Cardiac muscle cell (in vitro differentiated cells and primary cell): ENCODE results near the gene GAGE12J. TPM values are rescaled to one million over a fixed set of nuclear protein-coding genes. Genes with fewer than 3 reads are reported as not detected.
"Not testable (repeated sequence)": the region's sequence is repeated elsewhere in the genome, so short reads cannot be mapped to it uniquely, and the experiment has no call there.

Source experiments
- DNase-seq, 2 donors: peaks; one replicate each; pipeline versions ENCODE4 v3.0.0 to v3.0.0-alpha.2; 2010 to 2017; ENCODE audit warnings: low read depth in 1 of 2, low spot score in 1 of 2
- H3K27ac ChIP-seq: fragments of 200-600 bp; sonication (generic); 2 replicates; pipeline ENCODE4 v1.5.1; 2016
- H3K27me3 ChIP-seq: fragments of 200-600 bp; sonication (generic); 2 replicates; pipeline ENCODE4 v1.6.0; 2016; ENCODE audit warnings: control low read depth
- H3K36me3 ChIP-seq: fragments of 200-600 bp; sonication (generic); 2 replicates; pipeline ENCODE4 v1.5.1; 2016; ENCODE audit warnings: control low read depth
- H3K4me1 ChIP-seq: fragments of 200-600 bp; sonication (generic); 2 replicates; pipeline ENCODE4 v1.8.1; 2017; ENCODE audit warnings: low read depth, mild to moderate bottlenecking, mixed run types
- H3K4me3 ChIP-seq: fragments of 200-600 bp; sonication (generic); 2 replicates; pipeline ENCODE4 v1.5.1; 2016; ENCODE audit warnings: mild to moderate bottlenecking
- H3K9me3 ChIP-seq: fragments of 200-600 bp; sonication (generic); 2 replicates; pipeline ENCODE4 v1.5.1; 2017; ENCODE audit warnings: low read depth, mild to moderate bottlenecking, control low read depth
- CTCF ChIP-seq: IDR thresholded peaks from 2 replicates; pipeline ENCODE4 v1.5.1; 2012; ENCODE audit warnings: low read depth, mild to moderate bottlenecking, low read length
- polyA plus RNA-seq: library from polyadenylated mRNA; unstranded; fragments of >200 nt; fragmentation: Nextera tagmentation; extraction: Ambion mirVana; gene quantifications from 2 replicates; pipeline ENCODE4 v1.2.1, GENCODE V29; 2016
- total RNA-seq: library from RNA; depleted of rRNA; stranded (reverse); fragments of >200 nt; gene quantifications from 2 replicates; pipeline ENCODE4 v1.2.3, GENCODE V29; 2016

Gene GAGE12J
- total and polyA plus RNA-seq, 2 experiments from 2014 or later: not detected

GRCh38 chrX:49290215-49290614 is 31.6 kb upstream of the GAGE12J start:
- no peak for DNase-seq
- TF ChIP-seq CTCF: no peak
- Histone ChIP-seq H3K9me3 (no peaks in the 10 kb centered on the region), H3K27ac (no peak overlapping the region), H3K4me1 (no peaks in the 10 kb centered on the region), H3K36me3 (no peaks in the 10 kb centered on the region), H3K4me3 (no peak overlapping the region), H3K27me3 (no peaks in the 10 kb centered on the region)

GRCh38 chrX:49291615-49292337 is 30.1 kb upstream of the GAGE12J start:
- peak; percentile 61 to 70 for DNase-seq
- Histone ChIP-seq H3K4me1 (no peaks in the 10 kb centered on the region), H3K36me3 (no peaks in the 10 kb centered on the region), H3K27ac (no peak overlapping the region), H3K9me3 (no peaks in the 10 kb centered on the region), H3K4me3 (no peak overlapping the region), H3K27me3 (no peaks in the 10 kb centered on the region)
- peak; percentile 64 for TF ChIP-seq CTCF

GRCh38 chrX:49292400-49293362 is 29.2 kb upstream of the GAGE12J start:
- H3K4me3 ChIP-seq: no peak overlapping the region
- no peaks in the 10 kb centered on the region for H3K36me3 ChIP-seq
- H3K27ac ChIP-seq: no peak overlapping the region
- no peaks in the 10 kb centered on the region for H3K9me3 ChIP-seq
- no peak for DNase-seq
- H3K4me1 ChIP-seq: no peaks in the 10 kb centered on the region
- no peak for TF ChIP-seq CTCF
- no peaks in the 10 kb centered on the region for H3K27me3 ChIP-seq

GRCh38 chrX:49299293-49299692 is 22.5 kb upstream of the GAGE12J start:
- not testable (repeated sequence) for H3K27me3 ChIP-seq, H3K4me1 ChIP-seq, H3K4me3 ChIP-seq, DNase-seq, H3K27ac ChIP-seq, H3K9me3 ChIP-seq, H3K36me3 ChIP-seq

- no peak for TF ChIP-seq CTCF
- Histone ChIP-seq H3K4me3 (no peak overlapping the region), H3K36me3 (no peaks in the 10 kb centered on the region), H3K4me1 (no peaks in the 10 kb centered on the region), H3K27ac (no peak overlapping the region), H3K27me3 (no peaks in the 10 kb centered on the region), H3K9me3 (no peaks in the 10 kb centered on the region)
- no peak for DNase-seq
These were observed 21.1 kb upstream of the GAGE12J start for GRCh38 chrX:49300703-49301102.

- no peak within 1 kb of the TSS for H3K27ac ChIP-seq
- H3K9me3 ChIP-seq: no peaks in the 10 kb centered on the region
- no peaks in the 10 kb centered on the region for H3K4me1 ChIP-seq
- no peak for TF ChIP-seq CTCF
- H3K4me3 ChIP-seq: no peak within 1 kb of the TSS
- H3K27me3 ChIP-seq: no peaks in the 10 kb centered on the region
- DNase-seq: no peak
- H3K36me3 ChIP-seq: no peaks in the 10 kb centered on the region
These were observed 18.5 kb upstream of the GAGE12J start, which contains the start of gene GAGE10 for GRCh38 chrX:49303346-49303745. Gene GAGE10 (plus strand): TSS chrX:49303646. CDS start chrX:49304860, 1,214 bp downstream.

GRCh38 chrX:49307775-49308174 is 14.1 kb upstream of the GAGE12J start:
- H3K4me1 ChIP-seq, DNase-seq, H3K27me3 ChIP-seq, H3K36me3 ChIP-seq, H3K27ac ChIP-seq, H3K9me3 ChIP-seq, H3K4me3 ChIP-seq: not testable (repeated sequence)
